HG02610 (cell line): ENCODE data around the gene PCDHGC3.

Experiments used
- ATAC-seq: cut with Tn5 transposase; IDR thresholded peaks from one replicate; pipeline ENCODE4 v1.9.1; 2021; ENCODE audit warnings: mild to moderate bottlenecking, moderate library complexity; ENCODE audit not compliant: unreplicated experiment

PCDHGC3 gene

DNA sequence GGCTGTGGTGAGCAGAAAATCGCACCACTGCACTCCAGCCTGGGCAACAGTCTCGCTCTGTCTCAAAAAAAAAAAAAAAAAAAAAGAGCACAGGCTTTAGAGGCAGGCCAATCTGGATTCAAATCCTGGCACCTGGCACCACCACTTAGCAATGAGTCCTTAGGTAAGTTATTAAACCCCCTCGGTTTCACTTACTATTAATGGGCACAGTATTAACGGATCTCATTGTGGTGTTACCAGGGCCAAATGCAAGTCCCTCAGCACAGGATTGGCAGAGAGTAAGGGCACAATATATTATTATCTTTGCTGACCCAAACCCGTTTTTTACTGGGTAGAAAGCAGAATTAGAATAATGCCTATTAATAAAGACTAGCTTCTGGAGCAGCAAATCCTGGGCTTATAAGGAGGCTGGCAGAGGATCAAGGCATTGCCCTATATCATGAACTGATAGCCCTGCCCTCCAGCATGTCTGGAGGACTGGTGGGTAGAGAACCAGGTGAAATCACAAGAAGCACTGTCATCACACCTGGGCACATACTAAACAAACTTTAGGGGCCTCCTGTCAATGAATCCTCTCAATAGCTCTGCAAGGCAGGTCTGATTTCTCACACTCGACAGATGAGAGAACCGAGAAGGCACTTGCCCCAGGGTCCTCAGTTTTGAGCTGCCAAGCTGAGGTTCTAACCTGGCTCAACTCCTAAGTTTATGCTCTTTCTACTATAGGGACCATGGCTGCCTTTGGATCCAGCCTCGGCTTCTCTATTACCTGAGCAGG, 30.8 kb downstream of the PCDHGC3 start:
- no peak for ATAC-seq

DNA sequence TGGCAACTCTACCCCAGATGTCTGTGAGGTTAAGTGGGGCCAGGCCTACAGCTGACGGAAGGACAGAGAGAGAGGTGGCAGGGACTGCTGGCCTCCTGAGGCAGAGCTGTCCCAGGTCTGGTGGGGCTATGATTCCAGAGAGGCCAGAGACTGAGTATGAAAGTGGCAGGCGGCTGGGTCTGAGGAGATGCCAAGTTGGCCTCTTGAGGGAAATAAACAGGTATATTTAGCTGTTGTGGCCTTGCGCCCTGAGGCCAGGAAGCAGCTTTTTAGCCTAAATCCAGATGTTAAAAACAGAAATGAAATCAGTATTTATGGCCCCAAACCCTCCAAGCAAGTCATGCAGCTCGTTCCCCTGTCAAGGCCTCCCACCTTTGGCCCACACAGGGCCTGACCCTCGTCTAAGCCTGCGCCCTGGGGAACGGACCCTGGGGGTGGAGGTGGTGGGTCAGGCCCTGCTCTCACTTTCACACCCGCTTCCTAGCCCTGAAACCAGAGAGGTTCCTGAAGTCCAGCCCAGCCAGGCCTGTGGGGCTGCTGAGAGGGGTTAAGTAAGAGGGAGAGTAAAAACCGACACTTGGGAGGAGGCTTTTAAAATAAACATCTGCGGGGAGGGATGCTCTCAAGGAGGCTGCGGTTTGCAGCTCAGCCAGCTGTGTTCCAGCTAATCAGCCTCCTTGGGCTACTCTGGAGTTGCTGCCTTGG, 31.8 kb downstream of the PCDHGC3 start:
- peak; percentile 30 for ATAC-seq

DNA sequence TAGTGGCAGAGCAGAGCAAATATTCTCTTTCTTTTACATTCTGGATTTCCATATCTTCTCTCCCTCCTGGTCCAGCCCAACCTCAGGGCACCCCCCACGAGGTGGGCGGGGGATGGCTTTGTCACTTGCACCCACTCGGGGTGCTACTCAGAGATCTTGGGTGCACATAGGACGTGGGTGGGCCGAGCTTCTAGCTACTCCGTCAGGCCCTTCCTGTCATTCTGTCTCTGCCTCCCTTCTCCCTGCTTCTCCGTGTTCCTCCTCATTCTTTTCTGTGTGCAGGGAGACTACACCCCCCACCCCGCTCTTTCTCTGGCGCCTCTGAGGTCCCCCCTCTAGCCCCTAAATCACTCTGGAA, 32.7 kb downstream of the PCDHGC3 start:
- ATAC-seq = no peak

DNA sequence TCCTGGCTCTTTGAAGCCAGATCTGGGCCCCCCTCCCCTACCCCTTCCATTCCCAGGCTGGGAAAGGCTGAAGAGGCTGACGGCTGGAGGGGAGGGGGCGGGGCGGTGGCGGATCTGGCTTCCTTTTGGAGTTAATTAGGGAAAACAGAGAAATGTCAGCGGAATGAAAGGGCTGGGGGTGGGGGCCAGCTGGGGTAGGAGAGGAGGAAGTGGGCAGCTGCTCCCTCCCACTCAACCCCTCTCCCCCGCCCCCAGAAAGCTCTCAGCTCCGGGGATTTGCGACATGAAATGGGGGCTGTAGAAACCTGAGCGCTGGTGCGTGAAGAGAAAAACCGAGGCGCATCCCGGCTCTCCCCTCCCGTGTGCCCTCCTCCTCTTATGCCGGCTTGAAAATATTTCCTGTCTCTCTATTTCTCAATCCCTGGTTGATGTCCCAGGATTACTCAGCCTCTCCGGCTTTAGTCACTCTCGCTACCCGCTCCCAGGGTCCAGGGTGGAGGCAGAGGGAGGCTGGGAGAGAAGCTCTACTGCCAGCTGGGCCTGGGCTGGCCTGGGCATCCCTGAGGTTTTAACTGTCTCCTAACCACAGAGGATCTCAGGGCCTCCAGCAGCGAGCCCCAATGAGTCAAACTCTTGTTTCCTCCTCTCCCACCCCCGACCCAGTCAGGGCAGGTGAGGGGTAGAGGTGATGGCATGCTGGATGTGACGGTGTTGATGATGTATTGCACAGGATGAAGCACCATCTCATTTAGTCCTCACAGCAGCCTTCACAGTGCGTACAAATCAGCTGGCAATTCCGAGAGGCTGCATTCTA, 33.2 kb downstream of the PCDHGC3 start:
- no peak for ATAC-seq

DNA sequence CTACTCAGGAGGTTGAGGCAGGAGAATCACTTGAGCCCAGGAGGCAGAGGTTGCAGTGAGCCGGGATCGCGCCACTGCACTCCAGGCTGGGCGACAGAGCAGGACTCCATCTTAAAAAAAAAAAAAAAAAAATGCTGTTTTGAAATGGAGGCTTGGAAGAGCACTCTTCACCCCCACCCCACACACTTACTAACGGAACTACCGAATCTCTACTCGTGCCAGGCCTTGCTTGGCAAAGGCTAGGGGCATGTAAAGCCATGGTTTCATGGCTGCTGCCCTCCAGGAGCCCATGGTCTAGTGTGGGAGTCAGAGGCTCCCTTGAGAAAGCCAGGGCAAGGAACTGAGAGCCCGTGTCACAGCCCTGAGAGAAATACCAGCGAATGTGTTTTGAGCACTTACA, 34.4 kb downstream of the PCDHGC3 start:
- no peak for ATAC-seq

DNA sequence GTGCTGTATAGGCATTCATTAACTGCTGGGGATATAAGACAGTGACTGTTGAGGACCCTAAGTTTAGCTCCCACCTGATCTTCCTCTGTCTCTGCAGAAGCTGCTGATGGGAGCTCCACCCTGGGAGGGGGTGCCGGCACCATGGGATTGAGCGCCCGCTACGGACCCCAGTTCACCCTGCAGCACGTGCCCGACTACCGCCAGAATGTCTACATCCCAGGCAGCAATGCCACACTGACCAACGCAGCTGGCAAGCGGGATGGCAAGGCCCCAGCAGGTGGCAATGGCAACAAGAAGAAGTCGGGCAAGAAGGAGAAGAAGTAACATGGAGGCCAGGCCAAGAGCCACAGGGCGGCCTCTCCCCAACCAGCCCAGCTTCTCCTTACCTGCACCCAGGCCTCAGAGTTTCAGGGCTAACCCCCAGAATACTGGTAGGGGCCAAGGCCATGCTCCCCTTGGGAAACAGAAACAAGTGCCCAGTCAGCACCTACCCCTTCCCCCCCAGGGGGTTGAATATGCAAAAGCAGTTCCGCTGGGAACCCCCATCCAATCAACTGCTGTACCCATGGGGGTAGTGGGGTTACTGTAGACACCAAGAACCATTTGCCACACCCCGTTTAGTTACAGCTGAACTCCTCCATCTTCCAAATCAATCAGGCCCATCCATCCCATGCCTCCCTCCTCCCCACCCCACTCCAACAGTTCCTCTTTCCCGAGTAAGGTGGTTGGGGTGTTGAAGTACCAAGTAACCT, 35.3 kb downstream of the PCDHGC3 start:
- no peak for ATAC-seq

DNA sequence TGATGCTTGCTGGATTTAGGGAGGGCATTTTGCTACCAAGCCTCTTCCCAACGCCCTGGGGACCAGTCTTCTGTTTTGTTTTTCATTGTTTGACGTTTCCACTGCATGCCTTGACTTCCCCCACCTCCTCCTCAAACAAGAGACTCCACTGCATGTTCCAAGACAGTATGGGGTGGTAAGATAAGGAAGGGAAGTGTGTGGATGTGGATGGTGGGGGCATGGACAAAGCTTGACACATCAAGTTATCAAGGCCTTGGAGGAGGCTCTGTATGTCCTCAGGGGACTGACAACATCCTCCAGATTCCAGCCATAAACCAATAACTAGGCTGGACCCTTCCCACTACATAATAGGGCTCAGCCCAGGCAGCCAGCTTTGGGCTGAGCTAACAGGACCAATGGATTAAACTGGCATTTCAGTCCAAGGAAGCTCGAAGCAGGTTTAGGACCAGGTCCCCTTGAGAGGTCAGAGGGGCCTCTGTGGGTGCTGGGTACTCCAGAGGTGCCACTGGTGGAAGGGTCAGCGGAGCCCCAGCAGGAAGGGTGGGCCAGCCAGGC, 36.1 kb downstream of the PCDHGC3 start:
- ATAC-seq = no peak

DNA sequence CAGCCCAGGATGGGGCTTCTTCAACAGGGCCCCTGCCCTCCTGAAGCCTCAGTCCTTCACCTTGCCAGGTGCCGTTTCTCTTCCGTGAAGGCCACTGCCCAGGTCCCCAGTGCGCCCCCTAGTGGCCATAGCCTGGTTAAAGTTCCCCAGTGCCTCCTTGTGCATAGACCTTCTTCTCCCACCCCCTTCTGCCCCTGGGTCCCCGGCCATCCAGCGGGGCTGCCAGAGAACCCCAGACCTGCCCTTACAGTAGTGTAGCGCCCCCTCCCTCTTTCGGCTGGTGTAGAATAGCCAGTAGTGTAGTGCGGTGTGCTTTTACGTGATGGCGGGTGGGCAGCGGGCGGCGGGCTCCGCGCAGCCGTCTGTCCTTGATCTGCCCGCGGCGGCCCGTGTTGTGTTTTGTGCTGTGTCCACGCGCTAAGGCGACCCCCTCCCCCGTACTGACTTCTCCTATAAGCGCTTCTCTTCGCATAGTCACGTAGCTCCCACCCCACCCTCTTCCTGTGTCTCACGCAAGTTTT, 36.7 kb downstream of the PCDHGC3 start:
- ATAC-seq = peak; percentile 24

DNA sequence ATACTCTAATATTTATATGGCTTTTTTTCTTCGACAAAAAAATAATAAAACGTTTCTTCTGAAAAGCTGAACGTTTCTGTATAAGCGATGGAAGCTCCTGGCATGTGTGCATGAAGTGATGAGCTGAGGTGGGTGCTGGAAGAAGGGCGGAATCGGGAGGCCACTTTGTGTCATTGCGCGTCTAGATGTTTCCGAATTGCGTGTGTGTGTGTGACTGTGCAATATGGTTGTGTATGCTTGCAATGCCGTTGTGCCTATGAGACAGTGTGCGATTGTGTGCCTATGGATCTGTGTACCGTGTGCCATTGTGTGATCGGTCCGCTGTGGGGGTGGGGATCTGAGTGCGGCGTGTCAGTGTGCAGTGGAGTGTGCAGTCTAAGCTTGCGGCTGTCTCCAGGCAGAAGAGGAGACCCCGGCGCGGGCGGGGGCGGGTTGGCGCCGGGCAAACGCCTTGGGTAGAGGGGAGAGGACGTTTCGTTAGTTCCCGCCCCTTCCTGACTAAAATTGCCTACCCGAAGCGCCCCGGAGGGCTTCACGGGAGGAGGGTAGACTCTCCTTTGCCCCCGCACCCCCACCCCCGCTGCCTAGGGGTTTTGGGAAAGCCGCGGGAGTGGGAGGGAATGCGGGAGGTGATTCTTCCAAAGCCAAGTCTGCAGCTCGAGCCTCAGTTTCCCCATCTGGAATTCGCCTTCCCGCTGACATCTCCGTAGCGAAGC, 37.3 kb downstream of the PCDHGC3 start:
- ATAC-seq = no peak

DNA sequence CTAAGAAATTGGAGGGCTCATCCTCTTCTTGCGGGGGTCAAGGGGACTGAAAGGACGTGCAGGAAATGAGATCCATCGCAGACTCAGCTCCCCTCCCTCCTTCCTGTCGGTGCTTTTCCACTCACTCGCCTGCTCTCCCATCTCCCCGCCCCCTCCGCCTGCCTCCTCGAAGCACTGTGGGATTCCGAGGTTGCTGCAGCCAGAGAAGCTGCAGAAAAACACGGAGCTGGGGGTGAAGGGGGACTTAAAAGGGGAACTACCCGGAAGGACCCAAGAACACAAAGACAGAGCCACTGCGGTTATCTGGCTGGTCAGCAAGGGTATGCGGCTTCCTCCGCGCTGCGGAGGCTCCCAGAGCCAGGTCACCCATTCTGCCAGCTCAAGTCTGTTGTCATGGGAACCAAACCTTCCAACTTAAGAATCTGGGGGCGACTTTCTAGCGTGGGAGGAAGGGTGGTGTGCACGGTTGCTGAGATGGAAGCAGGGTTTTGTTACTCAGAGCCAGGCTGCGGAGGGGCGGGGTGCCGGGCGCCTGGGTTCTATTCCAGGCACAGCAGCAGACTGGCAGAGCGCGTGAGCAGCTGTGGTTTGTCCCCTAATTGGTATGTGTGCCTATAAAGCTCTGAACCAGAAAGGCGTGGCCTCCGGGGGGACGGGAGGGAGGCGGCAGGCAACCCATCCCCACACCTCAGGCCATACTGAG, 38.0 kb downstream of the PCDHGC3 start:
- peak; percentile 30 for ATAC-seq

DNA sequence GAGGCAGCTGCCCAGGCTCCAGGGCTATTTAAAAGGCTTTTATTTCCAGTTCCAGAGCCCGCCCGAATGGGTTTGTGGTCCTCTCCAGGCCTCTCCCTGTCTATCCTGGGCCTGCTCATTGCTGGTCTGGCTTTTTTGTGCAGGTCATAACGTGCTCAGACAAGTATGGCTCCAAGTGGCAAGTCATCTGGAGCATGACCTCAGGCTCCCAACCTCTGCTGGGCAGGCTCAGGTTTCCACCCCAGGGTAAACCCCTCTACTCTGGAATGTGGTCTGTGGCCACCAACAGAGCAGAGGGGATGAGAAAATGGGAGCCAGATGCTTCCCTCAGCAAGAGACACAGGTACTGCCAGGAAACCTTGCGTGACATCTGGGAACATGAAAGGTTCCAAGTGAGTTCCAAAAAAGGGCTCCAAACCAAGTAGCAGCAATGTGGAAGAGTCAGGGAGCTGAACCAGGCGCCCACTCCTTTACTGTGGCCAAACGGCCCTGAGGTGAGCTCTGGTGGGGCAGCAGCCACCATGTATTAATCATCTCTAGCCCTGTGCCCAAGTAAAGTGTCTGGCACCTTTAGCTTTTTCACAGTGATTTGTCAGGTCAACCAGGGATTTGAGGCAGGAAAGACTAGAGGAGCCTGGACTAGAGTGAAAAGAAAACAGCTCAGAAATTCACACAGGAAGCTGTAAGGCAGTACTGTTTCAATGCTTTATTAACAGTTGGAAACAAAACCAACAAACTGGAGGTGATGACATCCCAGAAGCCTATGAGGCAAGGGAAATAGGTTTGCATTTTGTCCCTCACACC, 38.8 kb downstream of the PCDHGC3 start:
- ATAC-seq = peak; percentile 33

DNA sequence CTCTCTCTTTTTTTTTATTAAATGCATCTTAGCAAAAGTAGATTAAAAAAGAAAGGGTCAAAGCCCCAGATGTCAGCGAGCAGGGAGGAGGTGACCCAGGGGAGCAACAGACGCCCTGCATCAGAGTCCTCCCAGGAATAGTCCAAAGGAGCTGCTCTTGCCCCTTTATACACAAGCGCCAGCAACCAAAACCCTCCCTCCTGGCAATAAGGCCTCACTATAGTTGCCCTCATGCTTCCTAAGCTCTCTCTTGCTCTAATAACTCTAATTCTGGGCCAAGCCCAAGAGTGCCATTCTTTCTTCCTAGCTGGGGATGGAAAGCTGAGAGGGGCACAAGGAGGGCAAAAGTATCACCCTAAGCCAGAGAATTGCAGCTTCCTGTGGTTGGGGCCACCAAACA, 39.4 kb downstream of the PCDHGC3 start:
- no peak for ATAC-seq

DNA sequence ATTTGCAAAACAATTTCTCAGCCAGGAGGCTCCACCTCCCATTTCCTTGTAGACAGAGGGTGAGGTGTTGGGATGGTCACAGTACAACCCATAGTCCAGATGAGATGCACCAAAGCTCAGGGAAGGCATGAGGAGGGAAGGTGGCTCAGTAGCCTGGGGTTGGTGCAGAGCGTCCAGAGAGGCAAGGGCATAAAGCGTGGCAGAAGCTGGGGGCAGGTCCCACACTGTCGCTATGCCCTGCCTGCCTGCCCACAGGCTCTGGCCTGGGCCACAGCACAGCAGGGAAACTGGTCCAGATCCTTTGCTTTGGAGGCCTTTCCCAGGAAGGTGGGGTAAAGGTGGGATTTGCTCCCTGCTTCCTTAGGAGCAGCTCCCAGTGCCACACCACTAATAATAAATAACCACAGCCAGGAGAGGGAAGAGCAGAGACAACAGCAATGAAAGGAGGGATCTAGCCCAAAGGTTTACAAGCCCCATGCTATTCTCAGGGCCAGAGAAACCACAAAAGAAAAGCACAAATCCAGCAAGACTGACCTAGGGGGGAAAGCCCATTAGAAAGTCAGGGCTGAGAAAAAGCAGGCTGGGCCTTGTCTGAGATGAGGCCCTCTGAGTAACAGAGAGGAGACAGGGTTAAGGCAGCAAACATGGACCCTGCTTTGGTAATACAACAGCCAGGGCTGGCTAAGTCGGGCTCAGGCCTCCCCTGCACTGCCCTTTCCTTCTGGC, 40.3 kb downstream of the PCDHGC3 start:
- no peak for ATAC-seq

DNA sequence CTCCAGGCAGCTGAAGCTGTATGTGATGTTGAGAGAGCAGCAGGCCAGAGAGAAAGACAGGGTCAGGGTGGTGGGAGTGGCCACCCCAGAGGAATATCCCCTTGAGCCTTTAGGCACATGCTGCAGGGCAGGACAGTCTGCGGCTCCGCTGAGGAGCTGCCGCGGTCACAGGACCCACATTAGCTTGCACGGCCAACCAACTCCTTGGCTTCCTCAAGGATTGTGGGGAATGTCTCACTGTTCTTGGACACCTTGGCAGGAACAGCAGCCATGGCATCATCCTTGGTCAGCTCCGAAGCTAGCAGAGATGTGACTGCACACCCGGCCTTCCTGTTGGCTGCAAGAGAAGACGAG, 40.9 kb downstream of the PCDHGC3 start:
- no peak for ATAC-seq

DNA sequence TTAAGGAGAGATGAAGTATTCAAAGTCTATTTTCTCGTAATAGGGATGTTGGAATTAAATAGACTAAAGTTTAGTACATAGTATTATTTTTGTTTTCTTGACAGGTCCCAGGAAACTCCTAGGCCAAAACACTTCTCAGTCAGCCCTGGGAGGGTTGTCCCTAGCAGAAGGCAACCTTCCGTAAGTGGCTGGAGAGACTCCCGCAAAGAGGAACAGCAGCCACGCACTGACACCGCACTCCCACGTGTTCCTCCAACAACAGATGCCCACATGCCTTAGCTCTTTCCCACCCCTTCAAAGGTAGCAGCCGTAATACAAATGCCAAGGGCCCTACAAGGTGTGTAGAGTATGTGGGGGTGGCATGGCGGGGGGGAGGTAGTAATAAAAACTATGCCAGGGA, 41.5 kb downstream of the PCDHGC3 start:
- no peak for ATAC-seq

DNA sequence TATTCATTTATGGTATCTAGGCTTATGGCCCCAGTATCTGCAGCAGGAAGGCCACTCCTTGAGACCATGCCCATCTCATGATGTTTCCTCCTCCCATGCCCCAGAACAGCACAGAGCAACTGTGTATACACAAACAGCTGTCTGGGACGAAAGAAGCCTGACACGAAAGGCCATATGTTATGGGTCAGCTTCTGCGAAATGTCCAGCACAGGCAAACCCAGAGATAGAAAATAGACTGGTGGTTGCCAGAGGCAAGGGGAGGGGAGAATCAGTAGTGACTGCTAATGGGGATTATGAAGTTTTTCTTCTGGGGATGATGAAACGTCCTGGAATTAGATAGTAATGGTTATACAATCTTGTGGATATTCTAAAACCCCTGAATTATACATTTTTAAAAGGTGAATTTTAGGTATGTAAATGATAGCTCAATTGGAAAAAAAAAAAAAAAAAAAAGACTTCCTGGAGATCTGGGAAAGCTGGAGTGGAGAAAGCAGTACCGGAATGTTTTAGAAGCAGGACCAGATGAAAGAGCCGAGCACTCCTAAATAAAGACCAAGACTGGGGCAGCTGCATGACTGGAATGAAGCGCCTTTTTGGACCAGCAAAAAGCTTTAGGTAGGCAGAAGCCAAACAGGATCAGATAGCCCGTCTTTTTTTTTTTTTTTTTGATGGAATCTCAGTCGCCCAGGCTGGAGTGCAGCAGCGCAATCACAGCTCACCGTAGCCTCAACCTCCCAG, 42.3 kb downstream of the PCDHGC3 start:
- ATAC-seq = no peak

DNA sequence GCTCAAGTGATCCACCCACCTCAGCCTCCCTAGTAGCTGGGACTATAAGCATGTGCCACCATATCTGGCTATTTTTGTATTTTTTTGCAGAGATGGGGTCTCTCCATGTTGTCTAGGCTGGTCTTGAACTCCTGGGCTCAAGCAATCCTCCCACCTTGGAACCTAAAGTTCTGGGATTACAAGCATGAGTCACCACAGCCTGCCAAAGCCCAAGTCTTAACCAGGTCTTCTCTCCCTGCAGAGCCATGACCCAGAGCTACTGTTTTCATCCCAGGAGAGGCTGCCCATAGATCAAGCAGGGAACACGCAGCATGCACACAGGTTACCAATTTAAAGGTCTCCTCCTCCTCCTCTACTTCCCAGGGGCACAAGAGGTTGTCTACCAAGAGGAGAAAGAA, 42.9 kb downstream of the PCDHGC3 start:
- no peak for ATAC-seq
